Ishikawa (cell line): ENCODE results near the gene JPH2.

Experiments used
- CEBPB ChIP-seq: IDR thresholded peaks from 2 replicates; pipeline ENCODE4 v1.6.1; 2012
- CREB1 ChIP-seq: IDR thresholded peaks from 2 replicates; pipeline ENCODE4 v1.6.1; 2012; ENCODE audit warnings: low read depth
- EGR1 ChIP-seq: IDR thresholded peaks from 2 replicates; pipeline ENCODE4 v1.6.1; 2012
- EP300 ChIP-seq: IDR thresholded peaks from 2 replicates; pipeline ENCODE4 v1.6.1; 2012; ENCODE audit warnings: borderline replicate concordance
- FOXM1 ChIP-seq: IDR thresholded peaks from 2 replicates; pipeline ENCODE4 v1.6.1; 2012; ENCODE audit warnings: low read depth, borderline replicate concordance
- MAX ChIP-seq: IDR thresholded peaks from 2 replicates; pipeline ENCODE4 v1.6.1; 2012
- NFIC ChIP-seq: IDR thresholded peaks from 2 replicates; pipeline ENCODE4 v1.6.1; 2012
- RAD21 ChIP-seq: IDR thresholded peaks from 2 replicates; pipeline ENCODE4 v1.6.1; 2012; ENCODE audit warnings: low read depth
- REST ChIP-seq: IDR thresholded peaks from 2 replicates; pipeline ENCODE4 v1.6.1; 2012; ENCODE audit warnings: low read depth, mild to moderate bottlenecking
- TAF1 ChIP-seq: IDR thresholded peaks from 2 replicates; pipeline ENCODE4 v1.6.1; 2012; ENCODE audit warnings: low read depth, mild to moderate bottlenecking
- TCF12 ChIP-seq: IDR thresholded peaks from 2 replicates; pipeline ENCODE4 v1.6.1; 2012; ENCODE audit warnings: low read depth
- TEAD4 ChIP-seq: IDR thresholded peaks from 2 replicates; pipeline ENCODE4 v1.6.1; 2012
- USF1 ChIP-seq: IDR thresholded peaks from 2 replicates; pipeline ENCODE4 v1.6.1; 2012
- YY1 ChIP-seq: IDR thresholded peaks from 2 replicates; pipeline ENCODE4 v1.6.1; 2012; ENCODE audit warnings: low read depth
- ZBTB7A ChIP-seq: IDR thresholded peaks from 2 replicates; pipeline ENCODE4 v1.6.1; 2012; ENCODE audit warnings: low read depth

JPH2 gene

GRCh38 chr20:44065401-44066340, 121.3 kb downstream of the JPH2 start:
- TF ChIP-seq FOXM1 (no peak), RAD21 (no peak), USF1 (no peak), CEBPB (no peak), TEAD4 (no peak), NFIC (no peak), EP300 (no peak), REST (no peak), MAX (no peak), YY1 (no peak), CREB1 (no peak), TCF12 (no peak), ZBTB7A (no peak), TAF1 (no peak), EGR1 (no peak)

GRCh38 chr20:44064501-44065400, 122.2 kb downstream of the JPH2 start:
- TF ChIP-seq RAD21 (no peak), FOXM1 (no peak), CREB1 (no peak), EGR1 (no peak), TEAD4 (no peak)
